Small intestine (tissue), 7 donors: ENCODE measurements around the gene NSL1. TPM values are rescaled to one million over a fixed set of nuclear protein-coding genes. Genes with fewer than 3 reads are reported as not detected.
A peak's percentile ranks its signal among the peaks of the same experiment; 100 is the strongest.

Experiments
- DNase-seq, 2 donors: peaks; one replicate each; pipeline versions ENCODE4 v3.0.0 to v3.0.0-alpha.2; 2013
- FAIRE-seq: peaks from 2 replicates; lab custom pipeline; 2012; peaks lifted over from hg19 to GRCh38; lab: Jason Lieb, UNC
- H3K27ac ChIP-seq, 3 donors: one replicate each; pipeline ENCODE4 v1.5.1; 2013; ENCODE audit warnings: low read length in 2 of 3, mild to moderate bottlenecking in 2 of 3, control low read depth in 1 of 3, inconsistent platforms in 1 of 3, low read depth in 1 of 3, moderate library complexity in 1 of 3
- H3K27me3 ChIP-seq, 3 donors: one replicate each; pipeline ENCODE4 v1.6.1; 2013; ENCODE audit warnings: low read length in 3 of 3, inconsistent platforms in 1 of 3; ENCODE audit not compliant: control insufficient read depth in 3 of 3, insufficient read depth in 3 of 3
- H3K36me3 ChIP-seq, 3 donors: one replicate each; pipeline ENCODE4 v1.6.1; 2013; ENCODE audit warnings: low read length in 3 of 3, inconsistent platforms in 1 of 3, low read depth in 1 of 3, mild to moderate bottlenecking in 1 of 3, moderate library complexity in 1 of 3; ENCODE audit not compliant: control insufficient read depth in 3 of 3, insufficient read depth in 2 of 3
- H3K4me1 ChIP-seq, 3 donors: one replicate each; pipeline ENCODE4 v1.6.1; 2013; ENCODE audit warnings: low read length in 2 of 3, inconsistent platforms in 1 of 3, low read depth in 1 of 3, mild to moderate bottlenecking in 1 of 3, moderate library complexity in 1 of 3; ENCODE audit not compliant: control insufficient read depth in 3 of 3, insufficient read depth in 2 of 3
- H3K4me3 ChIP-seq, 3 donors: one replicate each; pipeline ENCODE4 v1.5.1; 2013; ENCODE audit warnings: low read length in 3 of 3, control low read depth in 1 of 3, inconsistent platforms in 1 of 3, low read depth in 1 of 3, mild to moderate bottlenecking in 1 of 3, moderate library complexity in 1 of 3
- H3K9me3 ChIP-seq, 2 donors: one replicate each; pipeline ENCODE4 v1.6.1; 2013; ENCODE audit warnings: low read depth in 1 of 2, low read length in 1 of 2; ENCODE audit not compliant: control insufficient read depth in 2 of 2, insufficient read depth in 1 of 2
- WGBS, 3 donors: extraction: QIAGEN DNeasy Blood & Tissue Kit; methylation state at CpG; one replicate each; pipeline ENCODE4 v1.1.7; 2013; 5-methylcytosine and 5-hydroxymethylcytosine counted together
- polyA plus RNA-seq, 4 donors: library from polyadenylated mRNA; stranded (reverse) in 3 of 4; unstranded in 1 of 4; fragments of 200-250 nt in 3 of 4; fragments of 120-200 nt in 1 of 4; gene quantifications; one replicate each; pipeline versions ENCODE4 v1.2.1 to v1.2.3, GENCODE V29; 2013
- donor health status: healthy with polysubstance abuse.
- donor health status: control.
- donor health status: control.
- donor health status: Bipolar disorder and iron deficiency.
- donor health status: healthy.

Gene NSL1
- polyA plus RNA-seq, 4 donors, result 20.6 to 33.3 (median 22.6) TPM

DNA sequence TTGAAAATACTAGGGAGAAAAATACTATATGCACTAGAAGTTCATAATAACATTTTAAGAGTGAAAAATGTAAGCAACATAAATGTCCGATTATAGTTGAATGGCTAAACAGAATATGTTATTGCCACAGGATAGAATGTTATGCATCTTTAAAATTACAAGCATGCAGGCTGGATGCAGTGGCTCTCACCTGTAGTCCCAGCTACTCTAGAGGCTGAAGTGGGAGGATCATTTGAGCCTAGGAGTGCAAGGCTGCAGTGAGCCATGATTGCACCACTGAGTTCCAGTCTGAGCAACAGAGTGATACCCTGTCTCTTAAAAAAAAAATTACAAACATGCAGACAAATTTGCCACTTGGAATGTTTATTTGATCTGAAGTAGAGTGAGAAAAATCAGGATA is 88.9 kb downstream of the NSL1 start:
- Histone ChIP-seq H3K4me1 (peaks cover 3 to 16% (median 5%) of the 10 kb centered on the region in 3 donors), H3K27me3 (peaks cover 0 to 38% (median 0%) of the 10 kb centered on the region in 3 donors), H3K4me3 (no peak overlapping the region), H3K9me3 (no peaks in the 10 kb centered on the region), H3K36me3 (no peaks in the 10 kb centered on the region), H3K27ac (no peak overlapping the region)
- WGBS, 3 donors, result 34 to 67% (median 54%) methylated on average over 1 of the region's 1 CpG
- DNase-seq, result no peak
- FAIRE-seq, result no peak

DNA sequence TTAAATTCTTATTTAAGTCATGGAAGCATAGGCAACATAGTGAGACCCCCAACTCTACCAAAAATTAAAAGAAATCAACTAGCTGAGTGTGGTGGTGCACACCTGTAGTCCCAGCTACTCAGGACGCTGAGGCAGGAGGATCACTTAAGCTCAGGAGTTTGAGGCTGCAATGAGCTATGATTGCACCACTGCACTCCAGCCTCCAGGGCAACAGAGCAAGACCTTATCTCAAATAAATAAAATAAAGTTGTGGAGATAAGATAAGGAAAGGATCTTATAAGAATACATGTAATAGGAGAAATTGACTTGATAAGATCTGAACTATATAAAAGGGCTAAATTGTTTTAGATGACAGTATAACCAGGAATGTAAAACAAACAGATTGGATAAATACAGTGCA is 89.7 kb downstream of the NSL1 start:
- no peak for FAIRE-seq
- Histone ChIP-seq H3K27ac (no peak overlapping the region), H3K27me3 (peaks cover 0 to 46% (median 0%) of the 10 kb centered on the region in 3 donors), H3K4me1 (peaks cover 3 to 16% (median 5%) of the 10 kb centered on the region in 3 donors), H3K9me3 (no peaks in the 10 kb centered on the region), H3K36me3 (no peaks in the 10 kb centered on the region), H3K4me3 (no peak overlapping the region)
- 15 to 48% (median 25%) methylated on average over 1 of the region's 1 CpG for WGBS, 3 donors
- DNase-seq, result peak in 1 of 2 donors; percentile 10

DNA sequence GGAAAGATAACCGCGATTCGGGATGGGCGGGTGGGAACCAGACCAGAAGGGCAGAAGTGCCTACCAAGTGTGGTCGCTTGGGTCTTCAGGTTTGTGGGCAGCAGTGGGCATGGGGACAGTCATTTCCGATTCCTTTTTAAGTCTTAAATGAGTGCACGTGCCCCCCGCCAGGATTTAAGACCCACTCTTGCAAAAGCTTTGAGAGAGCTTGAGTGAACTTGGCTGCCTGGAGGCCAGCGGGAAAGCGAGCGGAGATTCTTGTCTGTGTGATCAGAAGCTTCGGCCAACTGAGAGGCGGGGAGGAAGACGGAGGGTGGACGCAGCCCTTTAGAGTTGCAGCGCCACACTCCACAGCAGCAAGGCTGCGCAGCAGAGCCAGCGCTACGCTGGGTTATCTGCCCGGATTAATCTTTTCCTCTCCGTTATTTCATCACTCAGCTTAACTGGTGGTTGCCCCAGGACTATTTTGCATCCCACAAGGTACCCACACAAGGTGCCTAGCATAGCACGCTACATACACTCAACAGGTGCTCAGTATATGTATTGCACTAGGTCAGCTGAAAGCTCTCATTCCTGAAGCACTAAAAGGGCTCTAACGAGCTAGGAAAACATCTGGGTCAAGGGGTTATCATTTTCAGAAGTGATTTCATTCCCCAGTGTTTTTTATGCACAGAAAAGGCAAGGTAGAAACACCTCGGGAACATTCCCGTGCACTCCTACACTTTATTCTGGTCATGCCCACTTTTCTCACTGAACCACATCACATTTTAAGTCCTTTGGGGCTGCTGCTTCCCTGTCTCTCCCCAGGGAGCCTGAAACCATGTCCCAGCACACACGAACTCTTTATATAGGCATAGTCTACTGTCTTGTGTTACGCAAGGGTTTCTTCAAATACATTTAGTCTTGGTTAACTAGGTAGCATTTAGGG is 90.4 kb downstream of the NSL1 start:
- peak in 1 of 2 donors; percentile 51 for DNase-seq
- Histone ChIP-seq H3K4me1 (peaks cover 3 to 16% (median 5%) of the 10 kb centered on the region in 3 donors), H3K36me3 (no peaks in the 10 kb centered on the region), H3K27me3 (peaks cover 0 to 53% (median 0%) of the 10 kb centered on the region in 3 donors), H3K9me3 (no peaks in the 10 kb centered on the region), H3K4me3 (peak overlapping the region; percentile 10 to 43 (median 32)), H3K27ac (peak overlapping the region in 1 of 3 donors; percentile 46)
- no peak for FAIRE-seq
- WGBS, 3 donors, result 7 to 10% (median 7%) methylated on average over 27 of the region's 27 CpGs

DNA sequence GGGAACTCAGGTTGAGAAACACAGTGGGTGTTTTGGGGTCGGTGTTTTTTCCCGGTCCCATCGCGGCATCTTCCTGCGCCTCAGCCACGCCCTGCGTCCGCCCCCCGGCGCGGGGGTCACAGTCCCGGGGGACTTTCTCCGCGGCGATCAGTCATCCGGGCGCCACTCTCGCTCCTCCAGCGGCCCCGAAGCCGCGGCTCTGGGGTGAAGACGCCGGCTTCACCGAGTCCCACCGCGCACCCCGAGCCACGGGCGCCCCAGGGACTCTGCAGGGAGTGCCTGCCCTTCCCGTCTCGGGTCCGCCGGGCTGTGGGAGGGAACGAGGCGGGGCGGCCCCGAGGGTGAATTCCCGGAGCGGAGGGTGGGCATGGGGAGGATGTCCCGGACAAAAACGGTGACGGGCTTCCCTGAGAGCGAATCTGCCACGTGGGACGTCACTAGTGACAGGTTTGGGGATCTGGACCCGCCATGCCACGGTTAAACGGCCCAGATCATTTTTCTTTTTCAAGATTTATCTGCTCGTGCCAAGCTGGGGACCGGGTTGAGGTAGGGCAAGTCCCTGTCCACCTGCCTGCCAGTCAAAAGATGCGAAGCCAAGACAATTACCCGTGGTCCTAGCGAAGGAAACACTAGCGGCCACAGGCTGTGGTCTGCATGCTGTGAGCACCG is 91.2 kb downstream of the NSL1 start:
- peak overlapping the region in 1 of 3 donors; percentile 46 for H3K27ac ChIP-seq
- no peak for FAIRE-seq
- no peaks in the 10 kb centered on the region for H3K36me3 ChIP-seq
- H3K27me3 ChIP-seq, result peaks cover 0 to 61% (median 0%) of the 10 kb centered on the region in 3 donors
- H3K4me3 ChIP-seq, result peak overlapping the region; percentile 42 to 55 (median 43)
- DNase-seq, result peak in 1 of 2 donors; percentile 50
- 0 to 1% (median 0%) methylated on average over 55 to 56 of the region's 56 CpGs for WGBS, 3 donors
- peaks cover 3 to 16% (median 5%) of the 10 kb centered on the region in 3 donors for H3K4me1 ChIP-seq
- H3K9me3 ChIP-seq, result no peaks in the 10 kb centered on the region

DNA sequence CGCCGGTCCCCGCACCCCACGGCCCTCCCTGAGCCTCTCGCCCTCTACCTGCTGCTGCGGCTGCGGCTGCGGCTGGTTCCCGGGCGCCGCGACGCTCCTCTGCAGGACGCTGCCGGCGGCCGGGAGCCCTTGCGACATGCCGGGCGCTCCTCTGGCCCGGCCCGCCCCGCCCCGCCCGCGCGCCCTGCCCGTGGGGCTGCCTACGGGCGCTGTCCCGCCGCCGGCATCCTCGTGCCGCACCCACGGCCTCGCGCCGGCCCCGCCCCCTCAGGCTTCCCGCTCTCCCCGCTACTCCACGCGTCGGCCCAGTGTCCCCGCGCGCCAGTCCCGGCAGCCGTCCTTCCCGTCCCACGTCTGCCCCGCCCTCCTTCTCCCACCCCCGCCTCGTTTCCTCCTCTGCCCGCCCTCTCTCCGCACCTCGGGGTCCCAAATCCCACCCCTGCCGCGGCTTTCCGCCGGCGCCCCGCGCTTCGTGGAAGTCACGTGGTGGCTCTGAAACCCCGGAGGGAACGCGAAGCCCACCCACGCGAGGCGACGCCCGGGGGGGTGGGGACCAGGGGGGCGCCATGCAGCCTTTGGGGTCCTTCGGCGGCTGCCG is 91.9 kb downstream of the NSL1 start, which contains the start of gene BATF3:
Gene BATF3 (minus strand): TSS at position 216 of the 598 bp plus-strand sequence. CDS start 78 bp downstream, at position 138.
- peaks cover 0 to 62% (median 0%) of the 10 kb centered on the region in 3 donors for H3K27me3 ChIP-seq
- FAIRE-seq (no peak), DNase-seq (peak; percentile 49 to 71)
- peaks cover 3 to 16% (median 5%) of the 10 kb centered on the region in 3 donors for H3K4me1 ChIP-seq
- 0 to 1% (median 1%) methylated on average over 38 to 79 of the region's 79 CpGs for WGBS, 3 donors
- H3K27ac ChIP-seq, result peak within 1 kb of the TSS in 1 of 3 donors; percentile 46
- peak within 1 kb of the TSS; percentile 42 to 55 (median 43) for H3K4me3 ChIP-seq
- H3K9me3 ChIP-seq, result no peaks in the 10 kb centered on the region
- H3K36me3 ChIP-seq, result no peaks in the 10 kb centered on the region

DNA sequence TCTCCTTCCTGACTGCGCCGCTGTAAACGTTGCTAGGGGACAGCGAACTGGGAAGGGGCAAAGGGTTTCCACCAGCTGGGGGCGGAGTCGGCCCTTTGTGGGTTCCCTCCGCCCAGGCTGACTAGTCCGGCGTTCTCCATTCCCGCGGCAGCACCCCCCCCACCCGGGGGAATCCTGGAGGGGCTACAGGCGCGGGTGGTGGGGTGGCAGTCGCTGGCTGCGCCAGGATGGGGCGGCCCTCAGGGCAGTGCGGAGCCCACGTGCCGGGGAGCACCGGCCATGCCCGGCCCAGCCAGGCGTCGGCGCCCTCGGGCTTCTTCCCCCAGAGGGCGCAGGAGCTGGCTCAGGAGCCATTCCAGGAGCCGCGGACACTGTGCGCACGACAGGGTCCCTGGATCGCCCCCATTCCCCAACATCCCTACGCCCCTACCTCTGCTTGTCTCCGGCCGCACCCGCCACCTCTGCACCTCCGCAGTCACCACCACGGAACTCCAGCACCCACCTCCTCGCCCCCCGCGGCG is 92.4 kb downstream of the NSL1 start:
- FAIRE-seq (no peak), DNase-seq (peak; percentile 41 to 78)
- peak overlapping the region; percentile 30 to 55 (median 36) for H3K4me3 ChIP-seq
- no peaks in the 10 kb centered on the region for H3K9me3 ChIP-seq
- H3K27ac ChIP-seq, result no peak overlapping the region
- H3K36me3 ChIP-seq, result no peaks in the 10 kb centered on the region
- peaks cover 3 to 16% (median 5%) of the 10 kb centered on the region in 3 donors for H3K4me1 ChIP-seq
- 1% methylated on average over 34 to 42 of the region's 42 CpGs for WGBS, 3 donors
- H3K27me3 ChIP-seq, result peaks cover 0 to 62% (median 0%) of the 10 kb centered on the region in 3 donors

DNA sequence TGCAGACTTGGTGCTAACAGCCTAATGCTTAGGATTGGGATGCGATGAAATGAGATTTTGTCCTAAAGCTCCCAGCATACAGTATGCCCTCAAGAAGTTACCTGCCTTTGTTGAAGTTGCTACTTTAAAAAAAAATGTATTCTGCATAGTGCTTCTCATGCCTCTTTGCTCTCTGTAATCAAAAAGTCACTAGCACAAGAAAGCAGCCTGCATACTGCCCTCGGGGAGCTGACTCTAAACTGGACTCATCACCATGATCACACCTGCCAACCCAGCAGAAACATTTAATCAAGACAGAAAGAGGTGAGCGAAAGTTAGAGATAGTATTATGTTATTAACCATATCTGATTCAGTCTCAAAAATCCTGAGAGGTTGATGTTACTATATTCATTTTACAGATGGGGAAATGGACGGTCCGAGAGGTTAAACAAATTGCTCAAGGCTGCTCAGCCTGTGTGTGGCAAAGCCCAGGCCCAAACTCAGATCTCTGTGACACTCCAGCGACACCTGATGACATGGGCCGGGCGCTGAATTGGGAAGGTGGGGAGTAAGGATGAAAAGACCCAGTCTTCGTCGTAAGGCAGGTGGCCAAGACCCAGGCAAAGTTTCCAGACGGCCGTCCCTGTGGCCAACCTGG is 93.0 kb downstream of the NSL1 start:
- peaks cover 0 to 59% (median 0%) of the 10 kb centered on the region in 3 donors for H3K27me3 ChIP-seq
- no peaks in the 10 kb centered on the region for H3K9me3 ChIP-seq
- 12 to 24% (median 13%) methylated on average over 12 of the region's 12 CpGs for WGBS, 3 donors
- no peak overlapping the region for H3K27ac ChIP-seq
- no peak for DNase-seq
- H3K4me1 ChIP-seq, result peaks cover 3 to 16% (median 5%) of the 10 kb centered on the region in 3 donors
- H3K36me3 ChIP-seq, result no peaks in the 10 kb centered on the region
- FAIRE-seq, result no peak
- peak overlapping the region in 2 of 3 donors; percentile 36 to 55 for H3K4me3 ChIP-seq
